Measurements from ENCODE around the gene MEA1.
A peak's percentile ranks its signal among the peaks of the same experiment; 100 is the strongest.

The MEA1 gene

GRCh38 chr6:42987533-42988451 lies 26.0 kb downstream of the MEA1 start:
- no peak for TF ChIP-seq CTCF (IDR thresholded peaks at IDR 0.05; ENCODE audit: low read depth, low read length)
- DNase-seq (ENCODE audit: extremely low read depth, low read depth), result no peak

DNA sequence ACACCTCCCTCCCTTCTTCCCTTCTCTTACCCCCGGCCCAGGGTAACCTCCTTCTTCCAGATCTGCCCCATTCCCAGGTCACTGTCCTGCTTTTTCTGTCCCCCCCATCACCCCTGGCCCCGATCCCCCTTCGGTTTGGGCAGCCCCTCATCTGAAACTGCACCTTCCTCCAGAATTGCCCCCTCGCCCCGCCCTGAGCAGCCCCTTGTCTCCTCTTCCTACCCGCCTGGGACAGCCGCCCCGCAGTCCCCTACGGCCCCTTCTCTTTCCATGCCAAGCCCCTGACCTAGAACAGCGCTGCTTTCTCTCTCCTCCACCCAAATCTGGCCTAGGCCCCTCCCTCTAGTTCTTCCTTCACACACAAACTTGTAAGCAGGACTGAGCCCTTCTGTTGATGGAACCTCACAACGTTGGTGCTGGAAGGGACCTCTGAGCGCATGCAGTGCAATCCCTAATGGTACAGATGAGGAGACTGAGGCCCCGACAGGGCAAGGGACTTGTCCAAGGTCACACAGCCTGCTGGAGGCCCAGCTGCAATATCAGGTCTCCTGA lies 28.7 kb downstream of the MEA1 start:
- no peak for TF ChIP-seq CTCF (IDR thresholded peaks at IDR 0.05; ENCODE audit: low read depth, low read length)
- no peak for DNase-seq (ENCODE audit: extremely low read depth, low read depth)

DNA sequence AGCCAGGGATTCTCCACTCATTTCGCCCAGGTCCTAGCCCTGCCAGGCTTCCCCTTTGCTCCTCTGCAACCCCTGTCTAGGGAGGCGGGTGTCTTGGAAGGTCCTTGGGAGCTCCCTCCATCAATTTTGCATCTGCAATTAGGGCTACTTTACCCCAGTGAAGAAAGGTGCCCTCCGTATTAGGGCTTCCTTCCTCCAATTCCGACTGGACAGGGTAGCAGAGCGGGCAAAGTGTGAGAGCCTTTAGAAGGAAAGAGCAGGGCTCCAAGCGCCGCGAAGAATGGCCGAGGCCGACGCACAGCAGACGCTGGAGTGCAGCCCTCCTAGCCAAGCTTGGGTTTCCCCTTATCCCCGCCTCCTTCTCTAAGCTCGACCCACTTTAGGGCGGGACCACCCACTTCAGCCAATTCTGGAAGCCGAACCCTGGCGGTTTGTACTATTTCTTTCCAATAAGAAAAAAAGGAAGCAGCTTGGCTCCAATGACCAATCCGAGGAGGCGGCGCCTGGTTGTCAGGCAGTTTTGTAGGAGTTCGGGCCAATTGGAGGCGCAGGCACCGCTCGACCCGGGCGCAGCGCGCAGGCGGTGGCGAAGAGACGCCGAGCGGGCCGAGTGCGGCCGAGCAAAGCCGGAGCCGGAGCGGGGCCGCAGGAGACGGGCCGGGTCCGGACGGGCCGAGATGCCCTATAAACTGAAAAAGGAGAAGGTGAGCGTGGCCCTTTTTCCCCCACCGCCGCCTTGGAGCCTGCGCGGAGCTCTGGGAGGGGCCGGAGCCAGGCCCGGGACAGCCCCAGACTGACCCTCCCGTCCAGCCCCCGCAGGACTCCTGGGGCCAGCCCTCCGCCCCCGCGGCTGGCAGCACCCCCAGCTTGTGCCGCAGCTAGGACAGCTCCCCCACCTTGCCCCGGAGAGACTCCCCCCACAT lies 29.5 kb downstream of the MEA1 start, which contains the start of gene PPP2R5D:
Gene PPP2R5D (plus strand): TSS at position 570 of the 923 bp plus-strand sequence. CDS start 108 bp downstream, at position 678.
- no peak for TF ChIP-seq CTCF (IDR thresholded peaks at IDR 0.05; ENCODE audit: low read depth, low read length)
- peak; percentile 96 for DNase-seq (ENCODE audit: extremely low read depth, low read depth)

DNA sequence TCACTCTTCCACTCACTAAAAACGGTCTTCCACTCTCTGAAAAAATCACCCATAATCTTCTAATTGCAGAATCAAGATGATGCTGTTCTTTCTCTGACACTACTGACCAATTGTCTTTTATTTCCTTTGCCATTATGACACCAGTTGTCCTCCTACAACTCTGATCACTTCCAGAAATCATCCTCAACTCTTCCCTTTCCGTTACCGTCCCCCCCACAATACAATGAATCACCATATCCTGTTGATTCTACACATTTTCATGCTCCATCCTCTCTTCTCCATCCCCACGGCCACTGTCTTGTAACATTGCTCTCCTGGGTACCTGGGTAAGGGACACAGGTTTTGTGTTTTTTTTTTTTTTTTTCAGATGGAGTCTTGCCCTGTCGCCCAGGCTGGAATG lies 31.9 kb downstream of the MEA1 start:
- no peak for TF ChIP-seq CTCF (IDR thresholded peaks at IDR 0.05; ENCODE audit: low read depth, low read length)

DNA sequence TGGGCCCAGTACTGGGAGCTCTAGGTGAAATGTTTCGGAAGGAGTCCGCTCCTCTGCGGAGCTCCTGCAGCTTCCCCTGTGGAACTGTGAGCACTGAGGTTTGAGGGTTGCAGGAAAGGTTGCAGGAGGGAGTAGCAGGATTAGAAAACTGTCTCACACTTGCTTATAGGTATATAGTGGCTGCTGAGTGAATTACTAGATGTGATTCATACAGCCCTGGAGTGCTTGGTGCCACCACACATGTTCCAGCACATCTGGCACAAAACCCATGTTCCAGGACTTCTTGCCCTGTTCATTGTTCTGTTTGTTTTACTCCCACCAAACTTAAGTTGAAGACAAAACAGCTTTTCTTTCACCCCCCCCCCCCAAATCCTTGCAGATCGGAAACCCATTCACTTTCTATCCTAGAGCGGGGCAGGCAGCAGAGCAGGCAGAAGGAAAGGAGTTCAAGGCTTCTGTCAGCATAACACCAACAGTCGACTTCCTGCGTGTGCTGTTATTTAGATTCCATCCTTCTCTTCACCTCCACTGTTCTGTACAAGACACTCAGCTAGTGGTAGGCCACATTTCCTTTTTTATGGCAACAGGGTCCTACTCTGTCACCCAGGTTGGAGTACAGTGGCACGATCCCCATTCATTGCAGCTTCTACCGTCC lies 34.1 kb downstream of the MEA1 start:
- no peak for TF ChIP-seq CTCF (IDR thresholded peaks at IDR 0.05; ENCODE audit: low read depth, low read length)
- no peak for DNase-seq (ENCODE audit: extremely low read depth, low read depth)

More for the DNA sequence above, 31.9 kb downstream of the MEA1 start:
- no peak for DNase-seq (ENCODE audit: extremely low read depth, low read depth)

GRCh38 chr6:42978839-42979522 lies 34.8 kb downstream of the MEA1 start, which contains the start of gene PEX6:
TSS of gene PEX6 (minus strand) at chr6:42979181. CDS start at chr6:42979150, 31 bp downstream.
- DNase-seq (ENCODE audit: extremely low read depth, low read depth), result peak; percentile 40
- TF ChIP-seq CTCF (IDR thresholded peaks at IDR 0.05; ENCODE audit: low read depth, low read length), result no peak

Data from AG09319 (cell line).